ENCODE measurements around the gene OAT. TPM values are rescaled to one million over a fixed set of nuclear protein-coding genes. Genes with fewer than 3 reads are reported as not detected.
A peak's percentile ranks its signal among the peaks of the same experiment; 100 is the strongest.

The OAT gene
- total RNA-seq: 10 to 100 TPM; 36.5 to 39.6 TPM

DNA sequence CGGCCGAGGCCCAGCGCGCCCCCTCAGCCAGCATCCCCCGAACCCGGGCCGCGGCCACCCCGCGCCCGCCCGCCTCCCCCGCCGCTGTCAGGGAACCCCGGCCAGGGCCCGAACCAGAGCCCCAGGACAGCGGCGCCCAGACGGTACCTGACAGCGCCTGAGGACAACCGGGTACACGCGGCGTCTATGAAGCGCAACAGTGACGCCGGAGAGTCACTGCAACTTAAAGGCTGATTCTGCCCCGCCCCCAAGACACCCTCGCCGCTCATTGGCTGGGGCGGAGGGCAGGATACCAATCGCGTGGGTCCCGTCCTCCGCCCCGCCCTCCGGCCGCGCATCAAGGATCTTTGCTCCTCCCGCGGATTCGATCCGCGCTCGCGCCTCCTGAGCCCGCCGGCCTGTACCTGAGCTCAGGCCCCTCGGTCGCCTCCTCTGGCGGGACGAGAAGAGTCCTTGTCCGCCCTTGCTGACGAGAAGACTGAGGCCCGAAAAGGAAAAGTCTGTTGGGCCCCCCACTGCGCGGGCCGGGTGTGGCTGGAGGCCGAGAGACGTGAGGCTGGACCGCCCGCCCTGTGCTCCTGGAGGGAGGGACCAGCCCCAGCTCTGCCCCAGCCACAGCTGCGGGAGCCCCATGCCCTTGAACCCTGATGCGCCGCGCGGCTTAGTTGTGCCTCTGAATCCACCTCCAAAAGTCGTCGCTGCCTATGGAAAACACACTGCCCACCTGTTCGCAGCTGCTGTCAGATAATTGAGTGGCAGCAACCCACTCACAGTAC, at the start of gene OAT:
OAT (minus strand) TSS at position 198 of the 776 bp plus-strand sequence. CDS start 6,752 bp downstream, outside the sequence.
- ChIA-PET POLR2A (interaction anchor here (1.2 kb wide), 1 partner anchor 15 kb away, joined by 3 read pairs; no protein-coding TSS in a partner anchor), CTCF (interaction anchor here (0.7 to 2.1 kb wide), 6 partner anchors 15 to 424 kb away, joined by 3 to 8 read pairs (median 5); partner anchors contain the start of gene LHPP)
- Mint-ChIP-seq H3K9me3 (ENCODE audit: low read depth) (no peaks in the 10 kb centered on the region), H3K36me3 (ENCODE audit: low read depth) (no peaks in the 10 kb centered on the region), H3K27me3 (no peaks in the 10 kb centered on the region), H3K4me3 (peak within 1 kb of the TSS; percentile 78), H3K4me1 (peaks cover 16% of the 10 kb centered on the region), H3K27ac (peak within 1 kb of the TSS; percentile 21)
- intact Hi-C loops (cut with DNase I, micrococcal nuclease): loop anchor here (1.0 to 10.0 kb wide), 9 partner anchors 16 to 1414 kb away; partner anchors contain the start of genes LHPP (in 2 of the 2), ABRAXAS2 (in 1 of the 2), ACADSB (in 1 of the 2) and BUB3 (in 1 of the 2)
- ATAC-seq: peak; percentile 98
- peak; percentile 99 for DNase-seq

DNA sequence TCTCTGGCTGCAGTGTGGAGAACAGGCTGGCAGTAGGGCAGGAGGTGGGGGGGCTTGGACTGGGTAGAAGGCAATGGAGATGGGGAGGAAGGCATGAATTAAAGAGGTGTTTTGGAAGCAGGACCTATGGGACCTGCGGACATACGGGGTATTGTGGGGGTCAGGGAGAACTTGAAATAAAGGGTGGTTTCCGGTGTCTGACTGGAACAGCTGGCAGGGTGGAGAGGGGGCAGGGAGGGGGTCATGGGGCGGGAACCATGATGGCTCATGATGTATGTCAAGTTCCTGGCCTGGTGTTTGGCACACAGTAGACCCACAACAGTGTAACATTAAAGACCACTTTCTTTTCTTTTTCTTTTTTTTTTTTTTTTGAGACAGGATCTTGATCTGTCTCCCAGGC, 48.4 kb upstream of the OAT start:
- ATAC-seq: no peak
- H3K36me3 Mint-ChIP-seq (ENCODE audit: low read depth): no peaks in the 10 kb centered on the region
- no peak overlapping the region for H3K4me3 Mint-ChIP-seq
- intact Hi-C loops (cut with DNase I, micrococcal nuclease): no loop called here
- no peak for DNase-seq
- no peaks in the 10 kb centered on the region for H3K27me3 Mint-ChIP-seq
- no peak overlapping the region for H3K27ac Mint-ChIP-seq
- ChIA-PET POLR2A (no interaction called here), CTCF (no interaction called here)
- peaks cover 21% of the 10 kb centered on the region for H3K4me1 Mint-ChIP-seq
- no peaks in the 10 kb centered on the region for H3K9me3 Mint-ChIP-seq (ENCODE audit: low read depth)

DNA sequence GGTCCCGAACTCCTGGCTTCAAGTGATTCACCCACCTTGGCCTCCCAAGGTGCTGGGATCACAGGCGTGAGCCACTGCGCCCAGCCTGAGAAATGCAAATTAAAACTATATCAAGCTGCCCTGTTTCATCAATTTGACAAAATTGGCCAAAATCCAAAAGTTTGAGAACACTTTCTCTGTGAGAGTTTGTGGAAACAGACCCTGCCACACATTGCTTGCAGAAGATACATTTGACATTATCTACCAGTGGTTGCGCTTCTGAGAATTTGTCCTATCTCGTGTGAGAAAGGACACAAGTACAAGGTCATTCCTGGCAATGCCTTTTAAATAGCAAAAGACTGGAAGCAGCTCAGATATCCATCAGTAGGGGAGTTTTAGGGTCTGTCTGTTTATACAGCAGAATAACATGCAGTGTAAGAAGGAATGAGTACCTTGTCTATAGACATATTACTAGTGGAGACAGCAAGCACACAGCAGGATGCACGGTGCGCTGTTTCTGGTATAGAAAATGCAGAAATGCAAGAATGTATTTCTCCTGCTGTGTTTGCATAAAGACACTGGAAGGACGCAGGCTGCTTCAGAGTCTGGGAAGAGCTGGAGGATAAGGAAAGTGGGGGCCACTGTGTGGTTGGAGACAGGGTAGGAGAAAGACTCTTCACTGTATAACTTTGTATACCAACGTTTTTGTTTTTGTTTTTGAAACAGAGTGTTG, 47.2 kb upstream of the OAT start:
- POLR2A ChIA-PET: no interaction called here
- DNase-seq (no peak), ATAC-seq (no peak)
- CTCF ChIA-PET: no interaction called here
- H3K4me1 Mint-ChIP-seq: peaks cover 25% of the 10 kb centered on the region
- H3K9me3 Mint-ChIP-seq (ENCODE audit: low read depth): no peaks in the 10 kb centered on the region
- no peak overlapping the region for H3K4me3 Mint-ChIP-seq
- intact Hi-C loops (cut with DNase I, micrococcal nuclease): no loop called here
- peaks cover 1% of the 10 kb centered on the region for H3K36me3 Mint-ChIP-seq (ENCODE audit: low read depth)
- H3K27ac Mint-ChIP-seq: no peak overlapping the region
- H3K27me3 Mint-ChIP-seq: no peaks in the 10 kb centered on the region

DNA sequence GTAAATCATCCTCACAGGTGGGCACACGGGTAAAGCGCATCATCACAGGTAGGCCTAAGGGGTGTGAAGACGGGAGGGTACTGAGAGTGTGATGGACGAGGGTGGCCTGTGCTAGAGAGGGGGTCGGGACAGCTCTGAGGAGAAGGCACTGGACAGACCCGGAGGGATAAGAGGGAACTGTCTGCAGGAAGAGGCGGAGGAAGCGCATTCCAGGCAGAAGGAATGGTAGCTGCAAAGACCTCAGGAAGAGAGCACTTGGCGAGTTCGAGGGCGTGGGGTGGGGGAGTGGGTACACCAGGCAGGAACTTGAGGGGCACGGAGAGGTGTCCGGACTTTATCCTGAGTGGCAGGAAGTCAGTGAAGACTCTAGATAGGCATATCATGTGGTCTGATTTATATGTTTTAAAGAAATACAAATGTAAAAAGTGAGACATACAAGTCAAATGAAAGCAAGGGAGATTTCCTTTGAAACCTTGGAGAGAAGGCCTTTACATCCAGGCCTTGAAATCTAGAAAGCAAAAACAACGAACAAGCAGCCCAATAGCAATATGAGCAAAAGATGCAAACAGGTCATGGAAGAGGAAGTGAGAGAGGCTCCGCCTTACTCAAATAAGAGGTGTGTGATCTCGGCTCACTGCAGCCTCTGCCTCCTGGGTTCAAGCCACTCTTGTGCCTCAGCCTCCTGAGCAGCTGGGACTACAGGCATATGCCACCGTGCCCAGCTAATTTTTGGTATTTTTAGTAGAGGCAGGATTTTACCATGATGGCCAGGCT, 46.5 kb upstream of the OAT start:
- CTCF ChIA-PET: interaction anchor here (0.5 to 1.5 kb wide), 2 partner anchors 16 to 24 kb away, joined by 3 to 5 read pairs; partner anchors contain the start of gene NKX1-2
- ATAC-seq (no peak), DNase-seq (peak; percentile 32)
- H3K9me3 Mint-ChIP-seq (ENCODE audit: low read depth): no peaks in the 10 kb centered on the region
- intact Hi-C loops (cut with DNase I, micrococcal nuclease): no loop called here
- H3K36me3 Mint-ChIP-seq (ENCODE audit: low read depth): peaks cover 1% of the 10 kb centered on the region
- H3K27ac Mint-ChIP-seq: peak overlapping the region; percentile 67
- H3K4me1 Mint-ChIP-seq: peaks cover 25% of the 10 kb centered on the region
- POLR2A ChIA-PET: no interaction called here
- no peaks in the 10 kb centered on the region for H3K27me3 Mint-ChIP-seq
- H3K4me3 Mint-ChIP-seq: no peak overlapping the region

DNA sequence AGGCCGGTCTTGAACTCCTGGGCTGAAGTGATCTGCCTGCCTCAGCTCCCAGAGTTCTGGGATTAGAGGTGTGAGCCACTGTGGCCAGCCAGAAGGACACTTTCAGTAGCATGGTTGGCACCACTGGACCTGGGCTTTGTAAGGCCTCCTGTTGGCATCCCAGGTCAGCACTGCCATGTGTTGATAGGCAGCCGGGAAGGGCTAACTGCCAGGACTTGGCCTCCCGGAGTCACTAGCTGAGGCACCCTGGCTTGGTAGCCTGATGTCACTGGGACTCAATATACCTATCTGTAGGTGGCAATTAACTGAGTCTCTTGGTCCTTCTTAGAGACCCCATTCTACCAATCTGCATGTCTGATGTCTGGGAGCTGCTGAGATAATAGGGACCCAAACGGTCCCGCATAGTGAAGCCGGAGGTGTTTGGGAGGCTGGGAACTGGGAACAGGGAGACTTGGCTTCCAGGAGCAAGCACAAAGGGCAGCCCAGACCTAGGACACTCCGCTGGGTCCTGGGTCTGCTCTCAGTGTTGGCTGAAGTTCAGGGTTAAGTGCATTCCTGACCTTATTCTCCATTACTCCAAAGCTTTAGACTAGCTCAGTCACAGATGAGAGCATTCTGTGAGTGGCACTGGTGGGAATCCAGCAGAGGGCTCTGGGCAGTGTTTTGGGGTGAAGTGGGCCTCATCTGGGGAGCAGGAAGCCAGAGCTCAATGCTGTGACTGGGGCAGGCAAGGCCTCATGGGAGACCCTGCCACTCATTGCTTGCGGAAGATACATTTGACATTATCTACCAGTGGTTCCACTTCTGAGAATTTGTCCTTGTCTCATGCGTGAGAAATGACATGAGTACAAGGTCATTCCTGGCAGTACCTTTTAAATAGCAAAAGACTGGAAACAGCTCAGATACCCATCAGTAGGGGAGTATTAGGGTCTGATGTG, 45.6 kb upstream of the OAT start:
- intact Hi-C loops (cut with DNase I, micrococcal nuclease): loop anchor here in 1 of 2 experiments (5.0 kb wide), 5 partner anchors 232 to 1433 kb away; partner anchors contain the start of genes BCCIP, EDRF1, FAM53B and FANK1
- no peak for DNase-seq
- ChIA-PET CTCF (interaction anchor here (0.6 to 1.5 kb wide), 2 partner anchors 15 to 500 kb away, joined by 3 to 5 read pairs; partner anchors contain the start of gene NKX1-2), POLR2A (no interaction called here)
- no peaks in the 10 kb centered on the region for H3K27me3 Mint-ChIP-seq
- no peaks in the 10 kb centered on the region for H3K9me3 Mint-ChIP-seq (ENCODE audit: low read depth)
- H3K36me3 Mint-ChIP-seq (ENCODE audit: low read depth): peaks cover 1% of the 10 kb centered on the region
- peak overlapping the region; percentile 67 for H3K27ac Mint-ChIP-seq
- ATAC-seq: no peak
- H3K4me1 Mint-ChIP-seq: peaks cover 25% of the 10 kb centered on the region
- no peak overlapping the region for H3K4me3 Mint-ChIP-seq

DNA sequence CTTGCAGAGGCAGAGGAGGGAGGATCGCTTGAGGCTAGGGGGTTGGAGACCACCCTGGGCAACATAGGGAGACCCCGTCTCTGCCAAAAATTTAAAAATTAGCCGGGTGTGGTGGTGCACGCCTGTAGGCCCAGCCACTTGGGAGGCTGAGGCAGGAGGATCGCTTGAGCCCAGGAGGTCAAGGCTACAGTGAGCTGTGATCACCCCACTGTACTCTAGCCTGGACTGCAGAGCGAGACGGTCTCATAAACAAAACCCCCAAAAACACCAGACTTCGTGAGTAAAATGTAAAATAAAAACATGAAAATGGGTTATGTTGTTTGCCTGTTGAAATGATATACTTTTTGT, 43.6 kb upstream of the OAT start:
- POLR2A ChIA-PET: no interaction called here
- ATAC-seq: no peak

DNA sequence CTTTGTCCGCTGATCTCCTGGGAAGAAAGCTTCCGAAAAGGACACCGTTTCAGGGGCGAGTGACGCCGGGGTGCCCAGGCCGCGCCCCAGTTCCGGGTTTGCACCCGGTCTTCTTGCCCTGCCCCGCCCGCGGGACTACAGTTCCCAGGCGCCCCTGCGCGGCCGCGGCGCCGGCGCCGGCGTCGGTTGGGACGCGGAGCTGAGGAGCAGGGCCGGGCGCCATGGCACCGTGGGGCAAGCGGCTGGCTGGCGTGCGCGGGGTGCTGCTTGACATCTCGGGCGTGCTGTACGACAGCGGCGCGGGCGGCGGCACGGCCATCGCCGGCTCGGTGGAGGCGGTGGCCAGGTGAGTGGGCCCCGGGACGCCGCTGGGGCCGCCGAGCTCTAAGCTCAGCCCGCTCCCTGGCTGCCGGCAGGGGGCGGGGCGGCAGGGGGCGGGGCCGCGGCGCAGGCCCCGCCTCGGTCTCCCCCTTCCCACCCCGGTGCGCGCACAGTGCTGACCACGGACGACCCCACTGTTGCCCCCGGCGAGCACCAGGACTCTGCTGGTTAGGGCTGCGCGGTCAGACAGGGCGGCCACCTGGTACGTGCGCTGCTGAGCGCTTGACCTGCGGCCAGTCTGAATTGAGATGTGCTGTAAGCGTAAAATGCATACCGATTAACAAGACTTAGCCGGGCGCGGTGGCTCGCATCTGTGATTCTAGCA, 43.1 kb upstream of the OAT start, which contains the start of gene LHPP:
LHPP (plus strand) TSS at position 182 of the 706 bp plus-strand sequence; CDS start at position 222, 40 bp downstream.
- POLR2A ChIA-PET: interaction anchor here (0.8 kb wide), 1 partner anchor 339 kb away, joined by 7 read pairs; the partner anchor contains the start of gene ABRAXAS2
- intact Hi-C loops (cut with DNase I, micrococcal nuclease): loop anchor here (1.0 to 5.0 kb wide), 13 partner anchors 42 to 1453 kb away; partner anchors contain the start of genes ABRAXAS2 (in 1 of the 2), BCCIP (in 1 of the 2), BUB3 (in 1 of the 2) and EDRF1 (in 1 of the 2)
- CTCF ChIA-PET: interaction anchor here (0.7 to 1.2 kb wide), 3 partner anchors 43 to 195 kb away, joined by 3 to 4 read pairs (median 3); partner anchors contain the start of gene OAT
- no peaks in the 10 kb centered on the region for H3K9me3 Mint-ChIP-seq (ENCODE audit: low read depth)
- peak within 1 kb of the TSS; percentile 71 for H3K4me3 Mint-ChIP-seq
- ATAC-seq (peak; percentile 97), DNase-seq (peak; percentile 92)
- H3K36me3 Mint-ChIP-seq (ENCODE audit: low read depth): peaks cover 1% of the 10 kb centered on the region
- peaks cover 2% of the 10 kb centered on the region for H3K27me3 Mint-ChIP-seq
- H3K27ac Mint-ChIP-seq: peak within 1 kb of the TSS; percentile 96
- peaks cover 25% of the 10 kb centered on the region for H3K4me1 Mint-ChIP-seq

More for the DNA sequence above, 43.6 kb upstream of the OAT start:
- H3K4me1 Mint-ChIP-seq: peaks cover 25% of the 10 kb centered on the region
- no peak for DNase-seq
- peaks cover 2% of the 10 kb centered on the region for H3K27me3 Mint-ChIP-seq
- H3K27ac Mint-ChIP-seq: peak overlapping the region; percentile 75
- CTCF ChIA-PET: interaction anchor here (0.7 kb wide), 1 partner anchor 75 kb away, joined by 4 read pairs; no protein-coding TSS in a partner anchor
- peak overlapping the region; percentile 71 for H3K4me3 Mint-ChIP-seq
- intact Hi-C loops (cut with DNase I, micrococcal nuclease): loop anchor here in 1 of 2 experiments (1.0 to 5.0 kb wide), 7 partner anchors 73 to 1435 kb away; partner anchors contain the start of genes BCCIP, EDRF1, EEF1AKMT2 and FAM53B
- H3K36me3 Mint-ChIP-seq (ENCODE audit: low read depth): peaks cover 1% of the 10 kb centered on the region
- no peaks in the 10 kb centered on the region for H3K9me3 Mint-ChIP-seq (ENCODE audit: low read depth)

DNA sequence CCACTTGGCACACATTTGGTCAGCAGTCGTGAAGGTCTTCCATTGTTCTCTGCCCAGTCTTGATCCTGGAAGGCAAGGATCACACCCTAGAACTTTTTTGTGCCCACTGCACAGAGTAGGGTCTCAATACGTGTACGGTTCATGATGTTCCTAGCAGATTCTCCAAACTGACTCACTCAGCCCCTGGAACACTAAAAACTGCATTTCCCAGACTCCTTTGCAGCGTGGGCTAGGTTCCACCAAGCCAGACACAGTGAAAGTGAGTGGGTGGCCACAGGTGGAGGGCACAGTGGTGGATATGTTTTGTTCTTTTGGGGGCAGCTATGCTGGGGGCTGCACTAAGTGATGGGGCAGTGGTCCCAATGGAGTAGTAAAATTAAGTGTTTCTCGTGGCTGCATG, 41.4 kb upstream of the OAT start:
- Mint-ChIP-seq H3K9me3 (ENCODE audit: low read depth) (no peaks in the 10 kb centered on the region), H3K36me3 (ENCODE audit: low read depth) (peaks cover 1% of the 10 kb centered on the region), H3K27ac (no peak overlapping the region), H3K4me1 (peaks cover 14% of the 10 kb centered on the region), H3K27me3 (peaks cover 13% of the 10 kb centered on the region), H3K4me3 (no peak overlapping the region)
- ATAC-seq: no peak
- POLR2A ChIA-PET: no interaction called here
- DNase-seq: no peak
- intact Hi-C loops (cut with DNase I, micrococcal nuclease): loop anchor here (2.0 to 5.0 kb wide), 6 partner anchors 228 to 1437 kb away; partner anchors contain the start of genes ABRAXAS2 (in 1 of the 2), BCCIP (in 1 of the 2), EDRF1 (in 1 of the 2) and FAM53B (in 1 of the 2)
- CTCF ChIA-PET: interaction anchor here (0.6 to 1.7 kb wide), 3 partner anchors 10 to 464 kb away, joined by 3 to 7 read pairs (median 5); partner anchors contain the start of gene NKX1-2

DNA sequence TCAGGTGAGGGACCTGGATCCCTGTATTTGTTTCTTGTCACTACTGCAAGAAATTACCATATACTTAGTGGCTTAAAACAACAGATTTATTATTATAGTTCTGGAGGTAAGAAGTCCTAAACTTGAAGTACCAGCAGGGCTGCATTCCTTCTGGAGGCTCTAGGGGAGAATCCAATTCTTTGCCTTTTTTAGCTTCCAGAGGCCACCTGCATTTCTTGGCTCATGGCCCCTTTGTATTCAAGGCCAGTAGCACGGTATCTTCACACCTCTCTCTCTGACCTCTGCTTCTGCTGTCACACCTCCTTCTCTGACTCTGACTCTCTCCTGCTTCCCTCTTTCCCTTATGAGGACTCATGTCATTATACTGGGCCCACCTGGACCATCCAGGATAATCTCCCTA, 40.7 kb upstream of the OAT start:
- intact Hi-C loops (cut with DNase I, micrococcal nuclease): no loop called here
- ChIA-PET CTCF (interaction anchor here (0.8 to 1.7 kb wide), 2 partner anchors 10 to 541 kb away, joined by 3 to 5 read pairs; partner anchors contain the start of gene NKX1-2), POLR2A (no interaction called here)
- DNase-seq (no peak), ATAC-seq (no peak)
- Mint-ChIP-seq H3K9me3 (ENCODE audit: low read depth) (no peaks in the 10 kb centered on the region), H3K27ac (no peak overlapping the region), H3K27me3 (peaks cover 20% of the 10 kb centered on the region), H3K36me3 (ENCODE audit: low read depth) (peaks cover 1% of the 10 kb centered on the region), H3K4me3 (no peak overlapping the region), H3K4me1 (peaks cover 7% of the 10 kb centered on the region)
